DMS 273 (cell line): ENCODE measurements around the gene NUP155.
A peak's percentile ranks its signal among the peaks of the same experiment; 100 is the strongest.
"Not testable (repeated sequence)": the region's sequence is repeated elsewhere in the genome, so short reads cannot be mapped to it uniquely, and the experiment has no call there.

Source experiments
- DNase-seq: peaks from one replicate; lab custom pipeline; 2025; ENCODE audit not compliant: unreplicated experiment; lab: John Stamatoyannopoulos, UW

NUP155 gene

GRCh38 chr5:37283214-37283820, 87.6 kb downstream of the NUP155 start:
- peak; percentile 9 for DNase-seq

DNA sequence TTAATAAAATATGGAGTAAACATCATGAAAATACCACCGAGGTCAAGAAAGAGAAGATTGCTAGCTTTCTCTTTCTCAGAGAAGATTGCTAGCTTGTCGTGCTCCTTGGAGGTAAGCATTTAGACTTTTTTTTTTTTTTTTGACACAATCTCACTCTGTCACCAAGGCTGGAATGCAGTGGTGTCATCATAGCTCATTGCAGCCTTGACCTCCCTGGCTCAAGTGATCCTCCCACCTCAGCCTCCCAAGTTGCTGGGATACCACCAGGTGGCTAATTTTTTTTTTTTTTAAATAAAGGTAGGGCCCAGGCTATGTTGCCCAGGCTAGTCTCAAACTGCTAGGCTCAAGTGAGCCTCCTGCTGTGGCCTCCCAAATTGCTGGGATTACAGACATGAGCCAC, 95.4 kb downstream of the NUP155 start:
- DNase-seq, result no peak

GRCh38 chr5:37272511-37272910, 98.4 kb downstream of the NUP155 start:
- no peak for DNase-seq

DNA sequence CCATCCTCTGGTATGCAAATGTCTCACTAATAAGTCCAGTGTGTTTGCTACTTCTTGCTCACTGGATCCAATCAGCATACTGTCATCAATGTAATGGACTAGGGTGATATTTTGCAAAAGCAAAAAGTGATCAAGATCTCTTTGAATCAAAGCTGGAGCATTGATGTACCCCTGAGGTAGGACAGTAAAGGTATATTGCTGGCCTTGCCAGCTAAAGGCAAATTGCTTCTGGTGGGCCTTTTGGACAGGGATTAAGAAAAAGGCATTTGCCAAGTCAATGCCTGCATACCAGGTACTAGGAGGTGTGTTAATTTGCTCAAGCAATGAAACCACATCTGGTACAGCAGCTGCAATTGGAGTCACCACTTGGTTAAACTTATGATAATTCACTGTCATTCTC, 102.8 kb downstream of the NUP155 start:
- not testable (repeated sequence) for DNase-seq

DNA sequence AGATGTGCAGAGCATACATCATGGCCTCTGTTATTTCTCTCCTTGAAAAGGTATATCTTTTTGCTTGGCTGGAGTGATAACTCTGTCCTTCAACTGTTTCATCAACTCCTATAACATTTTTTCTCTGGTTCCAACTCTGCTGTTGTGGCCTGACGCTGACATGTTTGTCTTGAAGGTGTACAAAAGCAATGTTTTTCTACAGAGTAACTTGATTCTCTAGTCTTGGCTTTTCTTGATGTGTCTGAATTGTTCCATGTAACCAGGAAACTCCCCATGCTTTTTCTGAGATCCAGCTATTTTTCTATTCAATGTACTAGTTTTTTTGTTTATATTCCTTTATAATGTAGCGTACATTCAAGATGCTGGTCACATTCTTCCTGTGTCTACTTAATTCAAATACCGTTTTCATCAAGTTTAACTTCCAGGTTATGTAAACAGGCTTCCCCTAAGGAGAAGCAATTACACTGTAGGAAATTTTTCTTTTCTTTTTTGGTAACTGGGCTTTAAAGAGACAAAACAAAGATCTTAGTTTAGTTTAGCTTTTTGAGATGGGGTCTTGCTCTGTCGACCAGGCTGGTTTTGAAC, 115.0 kb downstream of the NUP155 start:
- no peak for DNase-seq

GRCh38 chr5:37254581-37254980, 116.3 kb downstream of the NUP155 start:
- peak; percentile 16 for DNase-seq

- no peak for DNase-seq
These were observed 119.2 kb downstream of the NUP155 start for GRCh38 chr5:37251665-37252064.

DNA sequence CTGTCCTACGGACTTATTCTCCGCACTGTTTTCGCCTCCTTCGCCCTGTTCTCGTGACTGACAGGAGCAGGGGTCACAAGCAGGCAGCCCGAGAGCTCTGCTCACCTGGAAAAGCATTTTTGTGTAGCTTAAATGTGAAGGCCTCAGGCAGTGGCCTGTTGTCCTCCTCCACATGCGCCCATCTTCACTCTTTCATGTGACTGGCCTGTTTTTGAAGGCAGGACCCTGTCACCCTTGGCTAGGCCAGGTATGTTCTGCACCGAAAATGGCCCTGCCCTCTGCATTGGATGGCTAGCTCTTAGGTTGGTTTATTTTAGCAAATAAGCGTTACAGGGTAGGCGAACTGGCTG, 121.1 kb downstream of the NUP155 start:
- DNase-seq, result no peak

- peak; percentile 94 for DNase-seq
These were observed 121.7 kb downstream of the NUP155 start, which contains the start of gene CPLANE1 for GRCh38 chr5:37248970-37249814. CPLANE1 (minus strand) TSS chr5:37249376; CDS start chr5:37247698, 1,678 bp downstream.

DNA sequence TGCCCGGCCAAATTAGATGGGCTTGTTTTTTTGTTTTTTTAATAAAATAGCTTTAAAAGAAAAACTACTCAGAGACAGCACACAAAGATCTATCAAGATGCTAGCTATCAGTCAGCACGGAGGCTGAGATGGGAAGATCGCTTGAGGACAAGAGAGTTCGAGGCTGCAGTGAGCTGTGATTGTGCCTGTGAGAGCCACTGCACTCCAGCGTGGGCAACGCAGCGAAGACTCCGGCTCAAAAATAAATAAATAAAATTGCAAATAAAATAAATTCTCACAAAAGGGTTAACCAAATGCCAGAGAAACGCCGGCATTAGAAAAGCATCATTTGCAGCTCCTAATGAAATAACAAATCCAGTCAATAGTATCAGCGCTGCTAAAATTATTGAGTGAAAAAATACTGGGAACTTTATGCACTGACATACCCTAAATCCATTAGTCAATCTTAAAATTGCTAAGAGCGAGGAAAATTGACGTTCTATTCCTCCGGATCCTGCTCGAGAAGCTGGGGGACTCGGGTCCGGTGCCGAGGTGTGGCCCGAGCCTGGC, 122.4 kb downstream of the NUP155 start:
- DNase-seq, result peak; percentile 52

DNA sequence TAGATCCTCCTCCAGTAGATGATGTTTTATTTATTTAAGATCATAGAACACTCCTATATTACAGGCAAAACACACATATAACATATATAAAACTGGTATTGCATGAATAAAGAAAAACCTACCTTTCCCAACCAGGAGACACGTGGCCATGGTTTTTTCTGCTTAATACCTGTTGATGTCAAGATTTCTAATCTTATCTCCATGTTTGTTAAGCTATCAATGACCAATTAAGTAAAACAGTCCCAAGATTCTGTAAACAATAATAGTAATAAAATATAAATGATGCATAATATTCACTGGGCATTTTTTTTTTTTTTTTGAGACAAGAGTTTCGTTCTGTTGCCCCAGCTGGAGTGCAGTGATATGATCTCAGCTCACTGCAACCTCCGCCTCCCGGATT, 123.4 kb downstream of the NUP155 start:
- no peak for DNase-seq

DNA sequence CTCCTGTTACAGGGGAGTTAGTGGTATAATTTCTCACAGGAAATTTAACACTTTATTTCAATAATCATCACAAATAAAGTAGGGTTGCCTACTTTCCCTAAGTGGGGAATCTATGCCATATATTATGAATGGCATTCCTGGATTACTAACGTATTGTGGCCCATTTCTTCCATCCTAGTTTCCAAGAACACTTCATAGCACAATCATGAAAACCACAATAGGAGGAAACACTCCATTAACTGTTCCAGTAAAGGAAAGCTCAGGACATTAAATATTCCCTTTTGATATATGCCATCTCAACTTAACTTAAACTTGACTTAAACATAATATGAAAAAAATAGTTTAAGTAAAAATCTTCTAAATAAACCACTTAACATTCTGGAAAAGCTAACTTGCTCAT, 123.9 kb downstream of the NUP155 start:
- DNase-seq, result no peak
